GM18867 (cell line): ENCODE measurements around the gene HCRT.
"Not testable (repeated sequence)": the region's sequence is repeated elsewhere in the genome, so short reads cannot be mapped to it uniquely, and the experiment has no call there.

Source experiments
- ATAC-seq: cut with Tn5 transposase; IDR thresholded peaks from one replicate; pipeline ENCODE4 v1.9.1; 2021; ENCODE audit warnings: mild to moderate bottlenecking, moderate library complexity; ENCODE audit not compliant: unreplicated experiment

HCRT gene

DNA sequence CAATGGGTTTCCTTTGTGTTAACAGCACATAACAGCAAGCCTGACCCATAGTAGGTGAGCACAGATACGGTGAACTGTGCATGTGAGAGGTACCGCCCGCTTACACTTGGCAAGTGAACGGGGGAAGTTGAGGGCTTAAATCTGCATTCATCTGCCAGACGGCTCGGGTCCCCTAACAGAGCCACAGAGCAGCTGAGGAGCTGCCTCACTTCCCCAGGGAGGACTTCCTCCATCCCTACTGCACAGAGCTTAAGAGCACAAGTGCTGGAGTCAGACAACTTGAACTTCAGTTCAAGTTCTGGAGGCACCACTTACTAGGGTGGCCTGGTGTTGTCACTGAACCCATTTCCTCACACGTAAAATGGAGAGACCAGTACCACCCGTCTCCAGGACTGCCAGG is 43.9 kb downstream of the HCRT start:
- ATAC-seq, result no peak

DNA sequence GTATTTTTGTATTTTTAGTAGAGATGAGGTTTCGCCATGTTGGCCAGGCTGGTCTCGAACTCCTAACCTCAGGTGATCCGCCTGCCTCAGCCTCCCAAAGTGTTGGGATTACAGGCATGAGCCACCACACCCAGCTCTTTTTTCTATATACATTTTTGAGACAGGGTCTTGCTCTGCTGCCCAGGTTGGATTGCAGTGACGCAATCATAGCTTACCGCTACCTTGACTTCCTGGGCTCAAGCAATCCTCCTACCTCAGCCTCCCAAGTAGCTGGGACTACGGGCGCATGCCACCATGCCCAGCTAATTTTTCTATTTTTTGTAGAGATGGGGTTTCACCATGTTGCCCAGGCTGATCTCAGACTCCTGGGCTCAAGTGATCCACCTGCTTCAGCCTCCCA is 44.6 kb downstream of the HCRT start:
- ATAC-seq, result not testable (repeated sequence)

DNA sequence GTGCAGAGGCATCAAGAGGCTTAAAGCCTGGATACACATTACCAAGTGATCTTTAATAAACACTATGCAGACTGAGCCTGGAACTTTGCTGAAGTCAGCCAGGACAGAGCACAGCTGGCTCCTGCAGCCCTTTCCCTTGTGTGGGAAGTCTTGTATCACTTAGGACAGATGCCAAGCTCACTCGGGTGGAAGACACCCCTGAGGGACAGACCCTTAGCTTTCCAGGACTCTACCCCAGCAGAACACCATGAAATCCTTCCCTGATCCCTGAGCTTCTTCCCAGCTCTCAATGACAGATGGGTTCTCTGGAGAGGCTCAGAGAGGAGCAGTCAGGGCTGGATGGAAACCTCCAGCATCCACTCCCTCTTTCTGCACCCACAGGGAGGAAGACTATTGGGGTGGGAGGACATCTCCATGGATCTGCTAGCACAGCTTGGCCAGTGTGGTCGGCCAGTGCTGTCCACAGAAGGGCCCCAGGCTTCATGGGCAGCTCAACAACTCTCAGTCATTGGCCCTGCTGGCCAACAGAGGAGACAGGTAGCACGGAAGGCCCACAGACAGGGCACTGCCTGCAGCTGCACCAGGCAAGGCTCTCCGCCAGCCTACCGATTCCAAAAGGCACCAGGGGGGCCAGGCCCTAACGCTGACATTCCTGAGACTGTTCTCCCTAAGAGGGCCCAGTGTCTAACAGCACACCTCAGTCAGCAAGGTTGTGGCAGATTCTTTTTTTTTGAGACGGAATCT is 46.3 kb downstream of the HCRT start:
- ATAC-seq, result no peak

DNA sequence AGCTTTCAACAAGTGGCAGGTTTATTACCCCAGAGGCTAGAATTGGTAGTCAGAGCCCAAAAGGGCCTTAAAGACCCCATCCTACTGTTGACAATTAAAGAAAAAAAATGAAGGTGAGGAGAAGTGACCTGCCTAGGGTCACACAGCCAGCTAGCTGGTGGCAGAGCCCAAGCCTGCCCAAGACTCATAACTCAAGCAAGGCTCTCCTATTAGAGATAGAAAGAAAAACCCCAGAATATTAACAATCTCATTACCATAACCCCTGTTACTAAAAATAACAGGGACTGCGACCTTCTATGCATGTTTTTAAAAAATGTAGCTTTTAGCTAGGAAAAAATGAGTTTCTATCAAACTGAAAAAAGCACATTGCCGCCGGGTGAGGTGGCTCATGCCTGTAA is 48.6 kb downstream of the HCRT start:
- ATAC-seq, result no peak

DNA sequence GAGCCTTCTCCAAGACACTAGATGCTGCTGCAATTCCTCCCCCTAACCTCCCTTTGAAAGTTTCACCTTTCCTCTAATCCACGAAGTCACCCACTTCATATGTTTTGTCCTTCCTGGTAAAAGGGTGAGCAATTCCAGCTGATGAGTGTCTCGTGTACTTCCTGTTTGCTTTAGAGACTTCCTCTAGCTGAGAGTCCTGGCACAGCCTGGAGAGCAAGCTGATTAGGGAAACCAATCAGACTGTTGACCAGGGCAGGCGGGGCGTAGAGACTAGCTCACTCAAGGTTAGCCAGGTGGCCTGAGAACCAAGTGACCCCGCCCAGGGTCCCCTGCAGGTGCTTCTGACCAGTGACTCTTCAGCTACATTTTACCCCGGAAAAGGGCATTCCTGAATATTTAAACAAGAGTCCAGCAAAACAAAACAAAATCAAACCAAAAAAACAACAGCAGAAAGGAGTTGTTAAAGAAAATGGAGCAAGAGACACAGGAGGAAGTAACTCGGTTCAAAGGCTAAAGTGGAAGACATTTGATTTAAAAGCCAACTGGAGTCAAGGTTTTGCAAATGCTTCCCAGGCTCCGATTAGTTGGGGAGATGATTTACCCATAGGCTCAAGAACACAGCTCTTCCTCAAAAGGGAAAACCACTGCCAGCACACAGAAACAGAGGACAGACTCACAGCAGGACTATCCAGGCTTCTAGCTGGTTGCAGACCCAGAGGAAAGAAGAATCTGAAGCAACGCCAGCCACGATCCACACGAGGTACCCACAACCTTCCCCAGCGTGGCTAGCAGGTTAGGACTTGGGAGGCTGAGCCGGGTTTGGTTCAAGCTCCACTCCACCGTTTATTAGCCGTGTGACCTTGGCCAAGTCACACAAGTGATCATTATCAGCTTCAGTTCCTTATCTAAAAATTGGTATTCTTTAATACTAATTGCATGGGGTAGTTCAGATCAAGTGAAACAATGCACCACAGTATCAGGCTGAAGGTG is 49.3 kb downstream of the HCRT start:
- no peak for ATAC-seq

DNA sequence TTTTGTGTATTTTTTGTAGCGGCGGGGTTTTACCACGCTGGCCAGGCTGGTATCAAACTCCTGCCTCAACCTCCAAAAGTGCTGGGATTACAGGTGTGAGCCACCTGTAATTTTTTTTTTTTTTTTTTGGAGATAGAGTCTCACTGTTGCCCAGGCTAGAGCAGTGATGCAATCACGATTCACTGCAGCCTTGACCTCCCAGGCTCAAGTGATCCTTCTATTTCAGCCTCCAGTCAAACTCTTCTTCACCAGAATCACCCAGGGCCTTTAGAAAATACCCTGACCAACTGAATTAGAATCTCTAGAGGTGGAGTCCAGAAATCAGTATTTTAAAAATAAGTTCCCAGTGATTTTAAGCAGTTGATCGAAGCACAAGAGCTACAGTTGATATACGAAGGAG is 50.1 kb downstream of the HCRT start:
- no peak for ATAC-seq
